H1 (cell line): Measurements from ENCODE around the gene COLEC11. TPM values are rescaled to one million over a fixed set of nuclear protein-coding genes. Genes with fewer than 3 reads are reported as not detected.

Source experiments
- BRCA1 ChIP-seq: IDR thresholded peaks from 2 replicates; pipeline ENCODE4 v1.6.1; 2012; ENCODE audit warnings: low read depth, low read length, improper control_type of control experiment
- FOSL1 ChIP-seq: IDR thresholded peaks from 2 replicates; pipeline ENCODE4 v1.6.1; 2011; ENCODE audit warnings: mild to moderate bottlenecking, low read depth, low read length, moderate library complexity; ENCODE audit not compliant: insufficient read depth
- NANOG ChIP-seq: IDR thresholded peaks from 2 replicates; pipeline ENCODE4 v1.6.1; 2011; ENCODE audit warnings: low read length, low read depth, mild to moderate bottlenecking, inconsistent platforms; ENCODE audit not compliant: insufficient read depth, poor library complexity, severe bottlenecking
- NRF1 ChIP-seq: IDR thresholded peaks from 2 replicates; pipeline ENCODE4 v1.6.1; 2011; ENCODE audit warnings: mild to moderate bottlenecking, low read depth, low read length, improper control_type of control experiment
- TAF7 ChIP-seq: optimal IDR thresholded peaks from 2 replicates; pipeline ENCODE3; 2011; ENCODE audit warnings: low read depth, mild to moderate bottlenecking, inconsistent platforms, low read length, moderate library complexity, borderline replicate concordance
- TEAD4 ChIP-seq: IDR thresholded peaks from 2 replicates; pipeline ENCODE4 v1.6.1; 2012; ENCODE audit warnings: low read depth, low read length, inconsistent platforms, mixed read lengths
- polyA plus RNA-seq, 7 experiments: library from polyadenylated mRNA; depleted of rRNA in 3 of 7; stranded (reverse) in 5 of 7; unstranded in 2 of 7; fragments of >200 nt in 5 of 7; fragments of 200-250 nt in 2 of 7; gene quantifications; 1 replicate in 5 of 7; 2 replicates in 1 of 7; 4 replicates in 1 of 7; pipeline versions ENCODE4 v1.2.1 to v1.2.3, GENCODE V29; 2011 to 2013; ENCODE audit warnings: missing spikeins in 2 of 7, mixed read lengths in 2 of 7
- total RNA-seq: library from RNA; stranded (reverse); fragmentation: NEBNext Ultra II Directional; extraction: Animal tissue kit (Norgen Biotek cat#: 25700); gene quantifications from 2 replicates; pipeline ENCODE4 v1.2.1, GENCODE V29; 2021
- TF ChIP-seq, protein P1 (sequence below), 3 experiments: IDR thresholded peaks; 1 replicate in 2 of 3; 2 replicates in 1 of 3; pipeline versions ENCODE4 v1.5.1 to v1.6.1; 2011; ENCODE audit warnings: low read length in 3 of 3, mild to moderate bottlenecking in 3 of 3, inconsistent platforms in 2 of 3, low read depth in 1 of 3, moderate library complexity in 1 of 3; ENCODE audit not compliant: insufficient read depth in 1 of 3; ENCODE audit errors: control extremely low read depth in 1 of 3
- TF ChIP-seq, protein P2 (sequence below): IDR thresholded peaks from 2 replicates; pipeline ENCODE4 v1.6.1; 2012; ENCODE audit warnings: inconsistent platforms

COLEC11 gene
- total and polyA plus RNA-seq, 2 of the 8 experiments (the other 6 are each of a cell fraction or from before 2014, with no cell fraction given), result 0.47 to 0.80 TPM

DNA sequence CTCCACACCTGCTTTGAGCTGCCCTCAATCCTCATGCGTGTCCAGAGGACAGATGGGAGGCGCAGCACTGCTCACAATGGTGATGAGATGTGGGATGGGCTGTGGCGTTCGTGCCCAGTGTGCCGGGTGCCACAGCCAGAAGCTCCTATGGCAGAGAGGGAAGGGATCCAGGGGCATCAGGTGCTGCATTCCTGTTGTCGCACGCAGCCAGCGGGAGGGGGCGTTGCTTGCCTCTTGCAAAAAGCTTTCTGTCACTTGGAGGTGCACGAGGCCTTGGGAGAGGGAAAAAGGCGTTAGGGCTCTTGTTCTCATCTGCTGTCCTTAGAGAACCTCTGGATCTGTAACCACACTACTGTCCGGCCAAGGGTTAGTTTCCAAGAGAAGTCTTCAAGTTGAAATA, 33.9 kb downstream of the COLEC11 start (continued):
- TF ChIP-seq, protein P1, sequence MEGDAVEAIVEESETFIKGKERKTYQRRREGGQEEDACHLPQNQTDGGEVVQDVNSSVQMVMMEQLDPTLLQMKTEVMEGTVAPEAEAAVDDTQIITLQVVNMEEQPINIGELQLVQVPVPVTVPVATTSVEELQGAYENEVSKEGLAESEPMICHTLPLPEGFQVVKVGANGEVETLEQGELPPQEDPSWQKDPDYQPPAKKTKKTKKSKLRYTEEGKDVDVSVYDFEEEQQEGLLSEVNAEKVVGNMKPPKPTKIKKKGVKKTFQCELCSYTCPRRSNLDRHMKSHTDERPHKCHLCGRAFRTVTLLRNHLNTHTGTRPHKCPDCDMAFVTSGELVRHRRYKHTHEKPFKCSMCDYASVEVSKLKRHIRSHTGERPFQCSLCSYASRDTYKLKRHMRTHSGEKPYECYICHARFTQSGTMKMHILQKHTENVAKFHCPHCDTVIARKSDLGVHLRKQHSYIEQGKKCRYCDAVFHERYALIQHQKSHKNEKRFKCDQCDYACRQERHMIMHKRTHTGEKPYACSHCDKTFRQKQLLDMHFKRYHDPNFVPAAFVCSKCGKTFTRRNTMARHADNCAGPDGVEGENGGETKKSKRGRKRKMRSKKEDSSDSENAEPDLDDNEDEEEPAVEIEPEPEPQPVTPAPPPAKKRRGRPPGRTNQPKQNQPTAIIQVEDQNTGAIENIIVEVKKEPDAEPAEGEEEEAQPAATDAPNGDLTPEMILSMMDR (IDR thresholded peaks at IDR 0.05; ENCODE audit: control extremely low read depth in 1 of 3, insufficient read depth in 1 of 3, low read depth in 1 of 3, low read length in 3 of 3), result peak in 2 of 3 experiments; percentile 57 to 78; a peak in 3 of 4 replicates
- no peak for TF ChIP-seq BRCA1
- peak; percentile 75; the same call in 1 of the 2 replicates for TF ChIP-seq TEAD4
- no peak for TF ChIP-seq TAF7
- TF ChIP-seq FOSL1, result no peak
- TF ChIP-seq NRF1, result no peak
- TF ChIP-seq, protein P2, sequence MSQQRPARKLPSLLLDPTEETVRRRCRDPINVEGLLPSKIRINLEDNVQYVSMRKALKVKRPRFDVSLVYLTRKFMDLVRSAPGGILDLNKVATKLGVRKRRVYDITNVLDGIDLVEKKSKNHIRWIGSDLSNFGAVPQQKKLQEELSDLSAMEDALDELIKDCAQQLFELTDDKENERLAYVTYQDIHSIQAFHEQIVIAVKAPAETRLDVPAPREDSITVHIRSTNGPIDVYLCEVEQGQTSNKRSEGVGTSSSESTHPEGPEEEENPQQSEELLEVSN, result peak; percentile 96
- no peak for TF ChIP-seq NANOG
- TF ChIP-seq, all 59 proteins: peak for 5
